Lower leg skin (tissue), 3 donors: ENCODE data around the gene SNX25.

Source experiments
- POLR2A ChIP-seq, 2 donors: fragments of 450-650 bp; IDR thresholded peaks; one replicate each; pipeline ENCODE4 v1.6.1; 2016 to 2017; ENCODE audit warnings: antibody characterized with exemption in 2 of 2, mild to moderate bottlenecking in 1 of 2, moderate library complexity in 1 of 2
- TF ChIP-seq, protein P1 (sequence below), 3 donors: fragments of 450-650 bp; IDR thresholded peaks; one replicate each; pipeline ENCODE4 v1.5.1; 2016; ENCODE audit warnings: antibody characterized with exemption in 3 of 3, mild to moderate bottlenecking in 3 of 3, moderate library complexity in 2 of 3

DNA sequence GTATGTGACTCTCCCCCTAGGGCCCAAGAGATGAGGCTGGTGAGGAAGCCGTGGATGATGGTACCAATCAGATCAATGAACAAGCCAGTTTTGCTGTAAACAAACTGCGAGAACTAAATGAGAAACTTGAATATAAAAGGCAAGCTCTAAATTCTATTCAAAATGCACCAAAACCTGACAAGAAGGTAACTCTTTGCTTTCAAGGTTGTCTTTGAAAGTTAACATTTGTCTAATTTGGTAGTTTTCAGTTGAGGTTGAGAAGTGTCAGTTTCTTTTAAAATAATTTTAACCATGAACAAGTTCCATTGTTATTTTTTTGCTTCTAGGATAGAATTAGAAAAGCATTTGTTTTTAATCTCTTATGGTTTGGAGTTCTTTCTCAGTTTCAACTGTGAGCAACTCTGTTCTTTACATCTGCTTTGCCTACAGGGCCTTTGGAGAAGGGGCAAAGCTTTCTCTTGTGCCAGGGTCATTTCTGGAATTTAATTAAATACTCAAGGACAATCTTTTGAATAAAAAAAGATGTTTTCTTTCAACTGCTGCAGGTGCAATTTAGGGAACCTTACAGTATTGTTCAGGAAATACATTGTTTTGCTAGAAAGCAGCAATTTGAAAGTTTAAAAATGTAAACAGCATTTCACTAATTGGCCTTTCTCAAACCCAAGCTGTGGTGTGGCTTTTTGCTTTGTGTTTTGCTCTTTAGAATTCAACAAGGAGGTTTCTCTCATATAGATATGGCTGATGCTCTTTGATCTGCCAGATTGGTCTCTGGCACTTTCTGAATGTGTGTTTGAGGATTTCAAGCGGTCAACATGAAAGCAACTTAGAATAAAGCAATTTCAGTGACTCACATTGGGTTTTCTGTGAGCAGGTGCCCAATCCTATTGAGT, 123.4 kb downstream of the SNX25 start:
- no peak for TF ChIP-seq POLR2A (IDR thresholded peaks at IDR 0.05)
- TF ChIP-seq, protein P1, sequence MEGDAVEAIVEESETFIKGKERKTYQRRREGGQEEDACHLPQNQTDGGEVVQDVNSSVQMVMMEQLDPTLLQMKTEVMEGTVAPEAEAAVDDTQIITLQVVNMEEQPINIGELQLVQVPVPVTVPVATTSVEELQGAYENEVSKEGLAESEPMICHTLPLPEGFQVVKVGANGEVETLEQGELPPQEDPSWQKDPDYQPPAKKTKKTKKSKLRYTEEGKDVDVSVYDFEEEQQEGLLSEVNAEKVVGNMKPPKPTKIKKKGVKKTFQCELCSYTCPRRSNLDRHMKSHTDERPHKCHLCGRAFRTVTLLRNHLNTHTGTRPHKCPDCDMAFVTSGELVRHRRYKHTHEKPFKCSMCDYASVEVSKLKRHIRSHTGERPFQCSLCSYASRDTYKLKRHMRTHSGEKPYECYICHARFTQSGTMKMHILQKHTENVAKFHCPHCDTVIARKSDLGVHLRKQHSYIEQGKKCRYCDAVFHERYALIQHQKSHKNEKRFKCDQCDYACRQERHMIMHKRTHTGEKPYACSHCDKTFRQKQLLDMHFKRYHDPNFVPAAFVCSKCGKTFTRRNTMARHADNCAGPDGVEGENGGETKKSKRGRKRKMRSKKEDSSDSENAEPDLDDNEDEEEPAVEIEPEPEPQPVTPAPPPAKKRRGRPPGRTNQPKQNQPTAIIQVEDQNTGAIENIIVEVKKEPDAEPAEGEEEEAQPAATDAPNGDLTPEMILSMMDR (IDR thresholded peaks at IDR 0.05), result no peak
